GM21576 (cell line): ENCODE results near the gene CEP104.

Experiments
- ATAC-seq: cut with Tn5 transposase; IDR thresholded peaks from one replicate; pipeline ENCODE4 v1.9.1; 2021; ENCODE audit warnings: mild to moderate bottlenecking, moderate library complexity; ENCODE audit not compliant: unreplicated experiment

Gene CEP104

GRCh38 chr1:3767328-3767925 is 89.6 kb downstream of the CEP104 start:
- ATAC-seq, result no peak

GRCh38 chr1:3763351-3764125 is 93.5 kb downstream of the CEP104 start:
- no peak for ATAC-seq

GRCh38 chr1:3762873-3763228 is 94.2 kb downstream of the CEP104 start:
- no peak for ATAC-seq

- no peak for ATAC-seq
Observed at GRCh38 chr1:3762151-3762872, 94.7 kb downstream of the CEP104 start.
